Astrocyte (in vitro differentiated cells and primary cell): ENCODE data around the gene MCTP2. TPM values are rescaled to one million over a fixed set of nuclear protein-coding genes. Genes with fewer than 3 reads are reported as not detected.
A peak's percentile ranks its signal among the peaks of the same experiment; 100 is the strongest.

Experiments used
- DNase-seq: peaks from one replicate; pipeline ENCODE4 v3.0.0-alpha.2; 2010; ENCODE audit warnings: low read depth
- FAIRE-seq: peaks from 2 replicates; lab custom pipeline; 2011; peaks lifted over from hg19 to GRCh38; lab: Jason Lieb, UNC
- H2AFZ ChIP-seq: 2 replicates; pipeline ENCODE4 v1.6.0; 2012; ENCODE audit warnings: low read depth, low read length, inconsistent platforms
- H3K27ac ChIP-seq: 2 replicates; pipeline ENCODE4 v1.5.1; 2011; ENCODE audit warnings: low read depth, low read length, inconsistent platforms
- H3K27me3 ChIP-seq: 2 replicates; pipeline ENCODE4 v1.6.0; 2011; ENCODE audit warnings: low read length, inconsistent platforms; ENCODE audit not compliant: insufficient read depth
- H3K36me3 ChIP-seq: 2 replicates; pipeline ENCODE4 v1.5.1; 2011; ENCODE audit warnings: low read length, inconsistent platforms; ENCODE audit not compliant: insufficient read depth
- H3K4me1 ChIP-seq: 2 replicates; pipeline ENCODE4 v1.5.1; 2011; ENCODE audit warnings: low read length, inconsistent platforms; ENCODE audit not compliant: insufficient read depth
- H3K4me2 ChIP-seq: 2 replicates; pipeline ENCODE4 v1.6.0; 2012; ENCODE audit warnings: low read length, inconsistent platforms
- H3K4me3 ChIP-seq: 2 replicates; pipeline ENCODE4 v1.5.1; 2011; ENCODE audit warnings: low read depth, mild to moderate bottlenecking, low read length, inconsistent platforms; ENCODE audit not compliant: insufficient read depth
- H3K79me2 ChIP-seq: 2 replicates; pipeline ENCODE4 v1.6.0; 2012; ENCODE audit warnings: mild to moderate bottlenecking, low read length, inconsistent platforms; ENCODE audit not compliant: insufficient read depth
- H3K9ac ChIP-seq: 2 replicates; pipeline ENCODE4 v1.6.0; 2012; ENCODE audit warnings: mild to moderate bottlenecking, low read length, inconsistent platforms
- H3K9me3 ChIP-seq: 2 replicates; pipeline ENCODE4 v1.5.1; 2012; ENCODE audit warnings: low read depth, mild to moderate bottlenecking, low read length, inconsistent platforms; ENCODE audit not compliant: insufficient read depth
- H4K20me1 ChIP-seq: 2 replicates; pipeline ENCODE4 v1.6.0; 2012; ENCODE audit warnings: low read length, inconsistent platforms; ENCODE audit not compliant: insufficient read depth
- H3K27ac Mint-ChIP-seq: one replicate; pipeline ENCODE4 v1.8.0; 2021; ENCODE audit warnings: mild to moderate bottlenecking, mixed read lengths; ENCODE audit not compliant: unreplicated experiment
- H3K27me3 Mint-ChIP-seq: one replicate; pipeline ENCODE4 v1.8.0; 2021; ENCODE audit warnings: low read depth, mixed read lengths; ENCODE audit not compliant: unreplicated experiment
- H3K36me3 Mint-ChIP-seq: one replicate; pipeline ENCODE4 v1.8.0; 2021; ENCODE audit warnings: low read depth, mixed read lengths; ENCODE audit not compliant: unreplicated experiment
- H3K4me1 Mint-ChIP-seq: one replicate; pipeline ENCODE4 v1.8.0; 2021; ENCODE audit warnings: low read depth, mixed read lengths; ENCODE audit not compliant: unreplicated experiment
- H3K4me3 Mint-ChIP-seq: one replicate; pipeline ENCODE4 v1.8.0; 2021; ENCODE audit warnings: mild to moderate bottlenecking, moderate library complexity, mixed read lengths; ENCODE audit not compliant: unreplicated experiment
- H3K9me3 Mint-ChIP-seq: one replicate; pipeline ENCODE4 v1.8.0; 2021; ENCODE audit warnings: mild to moderate bottlenecking, mixed read lengths; ENCODE audit not compliant: unreplicated experiment
- CTCF ChIP-seq: IDR thresholded peaks from 2 replicates; pipeline ENCODE4 v1.5.1; 2011; ENCODE audit warnings: low read depth, mild to moderate bottlenecking, inconsistent platforms, low read length, moderate library complexity; ENCODE audit not compliant: insufficient read depth
- EZH2 ChIP-seq: IDR thresholded peaks from 2 replicates; pipeline ENCODE4 v1.6.1; 2012; ENCODE audit warnings: mild to moderate bottlenecking, low read length, inconsistent platforms; ENCODE audit not compliant: insufficient read depth
- total RNA-seq: library from RNA; stranded (reverse); gene quantifications from 2 replicates; pipeline ENCODE4 v1.2.1, GENCODE V29; 2021

The MCTP2 gene
- total RNA-seq, 1 donor from 2014 or later: 2.6 TPM

- Mint-ChIP-seq H3K27me3 (no peaks in the 10 kb centered on the region), H3K4me3 (no peak overlapping the region), H3K4me1 (no peaks in the 10 kb centered on the region), H3K27ac (no peak overlapping the region), H3K9me3 (no peaks in the 10 kb centered on the region), H3K36me3 (no peaks in the 10 kb centered on the region)
- TF ChIP-seq CTCF (no peak), EZH2 (no peak)
- no peaks in the 10 kb centered on the region for H3K36me3 ChIP-seq
- H3K4me1 ChIP-seq: no peaks in the 10 kb centered on the region
- no peak for DNase-seq
- H3K9ac ChIP-seq: no peak overlapping the region
- H3K9me3 ChIP-seq: no peaks in the 10 kb centered on the region
- no peak overlapping the region for H3K4me2 ChIP-seq
- H3K27me3 ChIP-seq: no peaks in the 10 kb centered on the region
- H4K20me1 ChIP-seq: no peaks in the 10 kb centered on the region
- H3K79me2 ChIP-seq: no peaks in the 10 kb centered on the region
- no peak overlapping the region for H3K27ac ChIP-seq
- no peak overlapping the region for H3K4me3 ChIP-seq
- H2AFZ ChIP-seq: no peak overlapping the region
- FAIRE-seq: no peak
Measured at GRCh38 chr15:94324835-94325767, 93.7 kb downstream of the MCTP2 start.

GRCh38 chr15:94327356-94327936 lies 96.1 kb downstream of the MCTP2 start:
- Histone ChIP-seq H3K27me3 (no peaks in the 10 kb centered on the region), H3K27ac (no peak overlapping the region), H3K4me3 (no peak overlapping the region), H2AFZ (no peak overlapping the region), H3K9me3 (no peaks in the 10 kb centered on the region), H3K36me3 (no peaks in the 10 kb centered on the region), H4K20me1 (no peaks in the 10 kb centered on the region), H3K79me2 (no peaks in the 10 kb centered on the region), H3K4me1 (no peaks in the 10 kb centered on the region), H3K4me2 (no peak overlapping the region), H3K9ac (no peak overlapping the region)
- no peak for DNase-seq
- Mint-ChIP-seq H3K27ac (no peak overlapping the region), H3K4me1 (no peaks in the 10 kb centered on the region), H3K36me3 (no peaks in the 10 kb centered on the region), H3K27me3 (no peaks in the 10 kb centered on the region), H3K9me3 (no peaks in the 10 kb centered on the region), H3K4me3 (no peak overlapping the region)
- TF ChIP-seq CTCF (peak; percentile 72), EZH2 (no peak)
- FAIRE-seq: no peak
